ENCODE data around the gene CELF1.

CELF1 gene

DNA sequence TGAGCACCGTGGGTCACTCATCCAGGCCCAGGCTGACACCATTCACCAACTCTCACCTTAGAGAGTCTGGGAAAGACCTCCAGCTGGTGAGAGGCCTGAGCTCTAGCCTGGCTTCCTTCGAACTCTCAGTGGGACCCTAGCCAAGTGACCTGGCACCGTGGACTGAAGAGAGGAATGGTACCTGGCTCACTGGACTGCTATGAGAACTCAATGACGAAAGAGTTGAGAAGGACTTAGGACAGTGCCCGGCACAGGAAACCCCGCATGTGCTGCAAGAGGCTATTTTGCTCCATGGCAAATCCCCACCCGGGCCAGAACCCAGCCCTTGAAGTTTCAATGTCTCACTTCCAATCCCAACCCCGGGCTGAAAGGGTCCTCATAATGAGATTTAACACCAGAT, 103.4 kb downstream of the CELF1 start:
- no peak for DNase-seq (ENCODE audit: low read depth in 2 of 3, low spot score in 1 of 3)

DNA sequence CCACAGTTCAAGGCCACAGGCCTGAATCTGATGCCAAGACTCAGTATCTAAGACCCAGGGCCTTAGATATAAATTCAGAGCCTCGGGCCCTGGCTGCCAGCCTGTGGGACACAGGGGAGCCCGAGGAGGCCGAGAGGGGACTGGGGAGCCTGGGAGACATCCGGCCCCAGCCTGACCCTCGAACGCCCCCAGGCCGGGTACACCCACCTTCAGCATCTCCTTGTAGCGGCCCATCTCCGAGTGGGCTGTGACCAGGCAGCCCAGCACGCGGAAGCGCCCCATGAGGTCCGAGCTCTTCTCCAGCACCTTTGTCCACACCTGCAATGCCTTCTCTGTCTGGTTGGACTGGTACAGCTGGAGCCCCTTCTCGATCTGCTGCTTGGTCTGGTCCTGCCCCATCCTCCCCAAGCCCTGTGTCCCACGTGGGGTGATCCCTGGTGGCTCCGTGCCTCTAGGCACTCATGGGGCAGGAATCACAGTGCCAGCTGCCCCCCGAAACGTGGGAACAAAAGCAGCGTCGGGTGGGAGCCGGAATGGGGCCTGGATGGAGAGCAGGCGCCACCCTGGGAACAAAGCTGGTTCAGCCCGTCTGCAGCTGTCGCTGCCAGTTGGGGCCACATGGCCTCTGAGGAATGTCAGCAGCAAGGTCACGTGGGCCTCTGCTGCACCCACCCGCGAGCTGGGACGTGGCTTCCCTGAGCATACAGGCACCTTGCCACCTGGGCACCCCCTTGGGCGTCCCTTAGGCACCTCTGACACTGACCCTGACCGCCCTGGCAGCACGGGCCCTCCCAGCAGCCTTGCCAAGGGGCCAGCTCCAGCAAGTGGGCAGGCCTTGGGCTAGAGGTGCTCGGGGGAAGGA, 104.1 kb downstream of the CELF1 start, which contains the start of gene RAPSN:
Gene RAPSN, minus strand, starts transcription at position 571 of the 862 bp plus-strand sequence. Its CDS starts 172 bp downstream, at position 399.
- DNase-seq (ENCODE audit: low read depth in 2 of 3, low spot score in 1 of 3): no peak

DNA sequence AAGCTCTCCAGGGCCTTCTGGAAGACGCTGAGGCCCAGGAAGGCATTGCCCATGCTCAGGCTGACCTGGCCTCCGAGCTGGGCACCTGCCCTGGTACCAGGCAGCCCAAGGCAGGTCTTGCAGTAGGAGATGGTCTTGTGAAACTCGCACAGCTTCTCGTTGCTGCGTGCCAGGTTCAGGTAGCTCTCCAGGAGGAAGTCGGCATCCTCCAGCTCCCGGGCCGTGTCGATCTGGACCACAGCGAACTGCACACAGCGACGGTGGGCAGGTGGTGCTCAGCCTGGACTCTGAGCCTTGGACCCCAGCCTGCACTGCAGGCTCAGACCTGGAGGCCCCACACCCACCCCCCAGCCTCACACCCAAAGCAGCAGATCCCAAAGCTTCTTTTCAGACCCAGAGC, 105.0 kb downstream of the CELF1 start:
- no peak for DNase-seq (ENCODE audit: low read depth in 2 of 3, low spot score in 1 of 3)

DNA sequence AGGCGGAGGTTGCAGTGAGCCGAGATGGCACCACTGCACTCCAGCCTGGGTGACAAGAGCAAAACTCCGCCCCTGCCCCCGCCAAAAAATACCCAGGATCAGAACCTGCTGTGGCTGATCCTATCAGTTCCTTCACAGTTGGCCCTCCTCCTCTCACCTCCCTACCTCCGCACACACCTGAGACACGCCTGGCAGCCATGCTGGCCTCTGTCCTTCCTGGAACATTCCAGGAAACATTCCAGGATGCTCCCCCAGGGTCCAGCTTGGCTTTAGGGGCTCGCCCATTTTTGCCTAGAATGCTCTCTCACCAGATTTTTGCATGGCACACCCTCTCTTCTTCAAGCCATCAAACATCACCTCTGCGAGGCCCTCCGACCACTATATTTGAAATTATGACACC, 106.1 kb downstream of the CELF1 start:
- DNase-seq (ENCODE audit: low read depth in 2 of 3, low spot score in 1 of 3): no peak

DNA sequence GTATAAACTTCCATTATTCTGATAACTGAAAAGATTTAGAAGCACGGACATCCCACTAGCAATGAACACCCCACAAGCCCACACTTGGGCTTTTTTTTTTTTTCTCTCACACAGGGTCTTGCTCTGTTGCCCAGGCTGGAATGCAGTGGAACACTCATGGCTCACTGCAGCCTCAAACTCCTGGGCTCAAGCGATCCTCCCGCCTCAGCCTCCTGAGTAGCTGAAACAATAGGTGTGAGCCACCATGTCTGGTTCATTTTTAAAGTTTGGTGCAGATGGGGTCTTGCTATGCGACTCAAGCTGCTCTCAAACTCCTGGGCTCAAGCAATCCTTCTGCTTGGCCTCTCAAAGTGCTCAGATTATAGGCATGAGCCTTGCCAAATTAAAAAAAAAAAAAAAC, 107.1 kb downstream of the CELF1 start:
- no peak for DNase-seq (ENCODE audit: low read depth in 2 of 3, low spot score in 1 of 3)

DNA sequence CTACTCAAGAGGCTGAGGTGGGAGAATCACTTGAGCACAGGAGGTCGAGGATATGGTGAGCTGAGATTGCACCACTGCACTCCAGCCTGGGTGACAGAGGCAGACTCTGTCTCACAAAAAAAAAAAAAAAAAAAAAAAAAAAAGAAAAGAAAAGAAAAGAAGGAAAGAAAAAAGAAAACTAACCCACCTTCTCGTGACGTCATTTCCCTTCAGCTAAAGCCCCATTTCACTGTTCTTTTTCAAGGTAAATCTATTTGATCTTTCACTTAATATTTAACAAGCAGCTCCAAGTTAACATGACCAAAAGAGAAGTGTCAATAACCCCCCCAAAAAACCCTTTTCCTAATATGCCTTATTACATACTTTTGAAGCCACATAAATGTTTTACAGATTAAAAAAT, 109.1 kb downstream of the CELF1 start:
- no peak for DNase-seq (ENCODE audit: low read depth in 2 of 3, low spot score in 1 of 3)

DNA sequence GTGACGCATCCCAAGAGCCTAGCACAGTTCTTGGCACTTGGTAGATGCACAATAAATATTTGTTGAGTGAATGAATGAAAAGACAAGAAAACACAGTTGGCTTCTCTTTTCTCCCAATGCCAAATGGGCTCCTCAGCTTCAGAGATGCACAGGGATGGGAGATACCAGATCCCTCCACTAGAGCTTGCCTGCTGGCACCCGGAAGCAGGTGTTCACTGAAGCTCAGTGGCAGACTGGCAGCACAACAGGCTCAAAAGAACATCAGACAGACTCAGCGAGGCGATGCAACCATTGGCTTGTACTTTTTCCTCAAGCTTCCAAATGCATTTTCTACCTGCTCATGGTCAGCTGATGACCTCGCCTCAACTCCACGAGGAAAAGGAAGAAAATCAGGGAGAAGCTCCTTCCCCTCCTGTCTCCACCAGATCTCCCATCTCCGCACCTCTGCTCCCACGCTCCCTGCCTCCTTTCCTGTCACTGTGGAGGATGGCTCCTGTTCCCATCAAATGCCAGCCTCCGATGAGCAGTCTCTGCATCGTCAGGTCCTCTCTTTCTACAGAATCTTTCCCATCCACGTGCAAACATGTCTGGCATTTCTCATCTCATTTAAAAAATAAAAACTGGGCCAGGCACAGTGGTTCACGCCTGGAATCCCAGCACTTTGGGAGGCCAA, 109.8 kb downstream of the CELF1 start:
- DNase-seq (ENCODE audit: low read depth in 2 of 3, low spot score in 1 of 3): no peak

DNA sequence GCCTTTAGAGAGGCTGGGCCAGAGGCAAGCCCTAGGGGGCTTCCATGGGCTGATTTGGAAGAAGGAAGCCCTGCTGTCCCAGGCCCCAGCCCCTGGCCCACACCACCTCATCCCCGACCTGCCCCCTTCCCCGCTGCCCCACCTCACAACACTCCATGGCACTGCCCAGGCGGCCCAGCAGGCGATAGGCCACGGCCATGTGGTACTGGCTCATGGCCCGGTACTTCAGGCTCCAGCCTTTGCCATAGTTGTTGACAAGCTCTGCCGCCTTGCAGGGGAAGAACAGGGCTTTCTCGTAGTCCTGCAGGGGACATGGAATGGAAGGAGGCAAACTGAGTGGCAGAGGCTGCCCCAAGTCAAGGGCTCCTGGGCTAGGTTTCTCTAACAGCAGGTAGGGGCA, 110.4 kb downstream of the CELF1 start:
- no peak for DNase-seq (ENCODE audit: low read depth in 2 of 3, low spot score in 1 of 3)

DNA sequence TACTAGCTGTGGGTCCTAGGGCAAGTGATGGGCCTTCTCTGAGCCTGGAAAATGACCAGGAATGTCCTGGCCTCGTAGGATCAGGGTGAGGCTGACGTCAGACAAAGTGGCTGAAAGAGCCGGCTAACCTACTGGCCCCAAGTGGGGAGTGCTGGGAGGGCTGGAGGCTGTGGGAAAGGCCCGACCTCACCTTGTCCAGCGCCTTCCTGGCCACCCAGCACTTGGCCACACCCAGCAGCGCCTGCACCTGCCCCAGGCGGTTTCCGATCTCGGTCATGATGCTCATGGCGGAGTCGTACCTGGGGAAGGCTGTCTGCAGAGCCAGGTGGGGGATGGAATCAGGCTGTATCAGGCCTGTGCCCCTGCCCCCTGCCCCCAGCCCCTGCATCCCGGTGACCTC, 111.5 kb downstream of the CELF1 start:
- DNase-seq (ENCODE audit: low read depth in 2 of 3, low spot score in 1 of 3): no peak

DNA sequence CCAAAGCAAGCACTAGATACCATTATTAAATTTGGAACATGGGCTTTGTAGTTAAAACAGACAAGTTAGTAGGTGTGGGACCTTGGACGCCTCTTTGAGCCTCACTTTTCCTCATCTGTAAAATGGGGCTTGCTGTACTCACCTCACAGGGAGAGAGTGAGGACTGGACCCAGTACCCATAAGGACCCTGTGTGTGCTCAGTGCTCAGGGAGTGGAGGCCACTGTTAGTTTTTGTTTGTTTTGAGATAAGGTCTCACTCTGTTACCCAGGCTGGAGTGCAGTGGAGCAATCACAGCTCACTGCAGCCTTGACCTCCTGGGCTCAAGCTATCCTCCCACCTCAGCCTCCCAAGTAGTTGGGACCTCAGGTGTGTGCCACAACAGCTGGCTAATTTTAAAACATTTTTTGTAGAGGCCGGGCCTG, 112.9 kb downstream of the CELF1 start:
- DNase-seq (ENCODE audit: low read depth in 2 of 3, low spot score in 1 of 3): no peak

DNA sequence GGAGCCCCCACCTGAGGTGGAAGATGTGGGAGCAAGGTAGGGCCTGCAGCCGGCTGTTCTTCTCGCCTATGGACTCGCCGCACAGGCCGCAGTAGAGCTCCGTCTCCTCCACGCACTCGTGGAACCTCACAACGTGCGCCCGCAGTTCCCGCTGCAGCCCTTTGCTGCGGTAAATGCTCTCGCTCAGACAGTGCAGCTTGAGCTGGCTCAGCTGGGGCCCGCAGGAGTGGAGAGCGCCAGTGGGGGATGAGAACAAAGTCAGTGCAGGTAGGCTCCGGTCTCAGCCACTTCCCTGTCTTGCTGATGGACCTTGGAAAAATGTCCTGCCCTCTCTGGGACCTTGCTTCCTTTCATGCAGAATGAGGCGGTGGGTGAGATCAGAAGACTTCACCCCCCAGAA, 114.2 kb downstream of the CELF1 start:
- DNase-seq (ENCODE audit: low read depth in 2 of 3, low spot score in 1 of 3): no peak

DNA sequence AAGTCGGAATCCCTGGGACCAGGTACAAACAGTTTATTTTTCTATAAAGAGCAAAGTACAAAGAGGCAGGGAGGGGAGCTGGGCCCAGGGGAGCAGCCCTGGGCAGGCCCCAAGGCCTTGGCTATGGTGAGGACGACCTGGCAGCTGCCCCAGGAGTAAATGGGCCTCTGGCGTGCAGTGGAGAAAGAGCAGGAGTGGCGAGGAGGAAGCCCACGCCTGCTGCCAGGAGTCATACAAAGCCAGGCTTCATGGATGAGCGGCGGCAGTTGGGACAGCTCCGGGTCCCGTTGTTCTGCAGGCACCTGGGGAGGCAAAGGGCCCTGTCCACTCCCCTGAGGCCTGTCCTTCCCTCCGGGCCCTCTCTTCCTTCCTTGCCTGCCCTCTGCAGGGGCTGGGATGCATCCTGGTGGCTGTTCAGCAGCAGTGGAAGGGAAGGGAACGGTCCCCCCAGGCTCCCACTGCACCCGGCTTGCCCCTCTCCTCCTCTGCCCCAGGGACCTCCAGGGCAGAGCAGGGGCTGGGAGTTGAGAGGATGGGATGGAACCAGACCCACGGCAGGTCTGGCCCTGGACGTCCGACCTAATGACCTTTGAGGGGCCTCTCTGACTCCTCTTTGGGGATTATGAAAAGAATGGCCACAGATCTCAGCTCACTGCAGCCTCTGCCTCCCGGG, 115.0 kb downstream of the CELF1 start:
- DNase-seq (ENCODE audit: low read depth in 2 of 3, low spot score in 1 of 3): no peak

DNA sequence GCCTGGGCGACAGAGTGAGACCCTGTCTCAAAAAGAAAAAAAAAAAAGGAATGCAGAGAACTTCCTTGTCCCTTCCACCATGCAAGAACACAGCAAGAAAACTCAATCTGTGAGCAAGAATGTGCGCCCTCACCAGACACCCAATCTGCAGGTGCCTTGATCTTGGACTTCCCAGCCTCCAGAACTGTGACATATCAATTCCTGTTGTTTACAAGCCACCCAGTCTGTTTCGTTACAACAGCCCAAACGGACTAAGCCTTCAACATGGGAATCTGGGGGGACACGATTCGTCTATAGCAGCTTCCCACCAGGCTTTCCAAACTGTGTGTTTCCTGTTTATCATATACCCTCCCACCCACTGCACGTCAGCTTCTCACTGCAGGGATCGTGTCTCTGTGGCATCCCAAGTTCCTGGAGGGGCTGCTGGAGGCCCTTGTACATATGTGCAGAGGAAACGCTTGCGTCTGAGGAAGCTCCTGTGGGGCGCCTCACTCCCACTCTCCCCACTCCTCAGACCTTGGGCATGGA, 115.7 kb downstream of the CELF1 start:
- no peak for DNase-seq (ENCODE audit: low read depth in 2 of 3, low spot score in 1 of 3)

DNA sequence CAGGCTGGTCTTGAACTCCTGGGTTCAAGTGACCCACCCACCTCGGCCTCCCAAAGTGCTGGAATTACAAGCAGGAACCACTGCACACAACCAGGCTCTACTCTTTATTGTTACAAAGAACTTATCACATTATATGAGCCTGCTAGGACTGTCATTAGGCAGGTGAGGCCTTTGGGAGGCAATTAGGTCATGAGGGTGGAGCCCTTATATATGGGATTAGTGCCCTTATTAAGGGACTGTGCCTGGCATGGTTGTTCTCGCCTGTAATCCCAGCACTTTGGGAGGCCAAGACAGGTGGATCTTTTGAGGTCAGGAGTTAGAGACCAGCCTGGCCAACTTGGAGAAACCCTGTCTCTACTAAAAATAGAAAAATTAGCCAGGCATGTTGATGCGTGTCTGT, 116.2 kb downstream of the CELF1 start:
- DNase-seq (ENCODE audit: low read depth in 2 of 3, low spot score in 1 of 3): no peak

DNA sequence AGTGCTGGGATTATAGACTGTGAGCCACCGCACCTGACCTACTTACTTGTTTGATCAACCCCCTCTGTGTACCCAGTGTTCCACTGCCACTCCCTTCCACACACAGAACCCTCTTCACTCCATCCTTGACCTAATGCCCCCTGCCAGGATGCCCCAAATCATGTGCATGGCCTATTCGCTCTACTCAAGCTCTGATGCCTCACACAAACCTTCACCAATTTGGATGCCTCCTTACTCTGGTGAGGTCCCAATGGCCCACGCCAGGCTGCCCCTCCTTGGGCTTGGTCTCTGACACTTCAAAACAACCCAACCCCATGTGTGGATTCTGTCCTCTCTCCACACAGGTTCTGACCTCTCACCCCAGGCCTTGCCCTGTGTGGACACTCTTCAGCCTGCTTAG, 117.2 kb downstream of the CELF1 start:
- DNase-seq (ENCODE audit: low read depth in 2 of 3, low spot score in 1 of 3): no peak

DNA sequence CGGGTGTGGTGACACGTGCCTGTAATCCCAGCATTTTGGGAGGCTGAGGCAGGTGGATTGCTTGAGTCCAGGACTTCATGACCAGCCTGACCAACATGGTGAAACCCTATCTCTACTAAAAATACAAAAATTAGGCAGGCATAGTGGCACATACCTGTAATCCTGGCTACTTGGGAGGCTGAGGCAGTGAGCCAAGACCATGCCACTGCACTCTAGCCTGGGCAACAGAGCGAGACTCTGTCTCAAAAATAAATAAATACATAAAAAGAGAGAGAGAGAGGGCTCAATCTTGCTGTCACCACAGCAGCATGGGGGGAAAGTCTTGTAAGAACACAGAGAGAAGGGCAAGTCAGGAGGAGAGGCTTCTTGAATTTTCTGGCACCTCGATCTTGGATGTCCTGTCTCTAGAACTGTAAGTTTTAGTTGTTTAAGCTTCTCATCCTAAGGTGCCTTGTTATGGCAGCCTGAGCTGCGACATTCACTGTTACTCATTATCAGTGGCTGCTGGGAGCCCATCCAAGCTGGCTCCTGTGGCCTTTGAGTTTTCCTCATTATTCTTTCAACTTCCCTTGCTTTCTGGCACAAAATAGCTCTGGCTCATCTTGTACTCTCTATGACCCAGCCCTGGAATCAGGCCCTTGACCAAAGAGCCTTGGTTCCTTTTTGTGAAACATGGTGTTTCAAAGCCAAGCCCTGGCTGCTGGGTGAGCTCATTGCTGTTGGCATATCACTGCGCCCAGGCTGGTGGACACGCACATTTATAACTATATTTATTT, 118.7 kb downstream of the CELF1 start:
- no peak for DNase-seq (ENCODE audit: low read depth in 2 of 3, low spot score in 1 of 3)

DNA sequence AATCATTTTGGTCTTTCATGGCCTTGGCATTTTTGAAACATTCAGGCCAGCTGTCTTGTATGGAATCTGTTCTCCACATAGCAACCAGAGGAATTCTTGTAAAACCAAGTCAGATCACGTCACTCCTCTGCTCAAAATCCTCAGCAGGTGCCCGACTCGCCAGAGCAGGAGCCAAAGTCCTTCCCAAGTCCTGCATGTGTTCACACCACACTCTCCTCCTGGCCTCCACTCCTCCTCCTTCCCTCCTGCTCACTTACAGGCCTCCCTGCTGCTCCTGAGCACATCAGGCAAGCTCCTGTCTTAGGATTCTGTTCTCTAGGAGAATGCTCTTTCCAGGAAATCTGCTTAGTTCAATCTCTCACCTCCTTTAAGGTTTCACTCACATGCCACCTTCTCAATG, 119.8 kb downstream of the CELF1 start:
- no peak for DNase-seq (ENCODE audit: low read depth in 2 of 3, low spot score in 1 of 3)

DNA sequence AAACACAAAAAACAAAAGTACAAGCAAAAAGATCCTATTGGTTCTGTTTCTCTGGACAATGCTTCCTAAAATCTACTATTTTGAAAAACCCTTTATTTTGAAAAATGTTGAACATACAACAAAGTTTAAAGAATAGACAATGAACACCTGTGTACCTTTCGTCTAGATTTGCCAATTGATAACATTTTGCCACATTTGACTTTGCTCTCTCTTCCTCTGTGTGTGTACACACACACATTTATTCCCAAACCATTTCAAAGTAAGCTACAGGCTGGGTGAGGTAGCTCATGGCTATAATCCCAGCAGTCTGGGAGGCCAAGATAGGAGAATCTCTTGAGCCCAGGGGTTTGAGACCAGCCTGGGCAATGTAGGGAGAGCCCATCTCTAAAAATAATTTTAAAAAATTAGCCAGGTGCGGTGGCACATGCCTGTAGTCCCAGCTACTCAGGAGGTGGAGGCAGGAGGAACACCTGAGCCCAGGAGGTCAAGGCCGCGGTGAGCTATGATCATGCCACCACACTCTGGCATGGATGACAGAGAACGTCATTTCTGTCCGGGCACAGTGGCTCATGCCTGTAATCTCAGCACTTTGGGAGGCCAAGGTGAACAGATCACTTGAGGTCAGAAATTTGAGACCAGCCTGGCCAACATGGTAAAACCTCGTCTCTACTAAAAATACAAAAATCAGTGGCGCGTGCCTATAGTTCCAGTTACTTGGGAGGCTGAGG, 121.4 kb downstream of the CELF1 start:
- no peak for DNase-seq (ENCODE audit: low read depth in 2 of 3, low spot score in 1 of 3)

DNA sequence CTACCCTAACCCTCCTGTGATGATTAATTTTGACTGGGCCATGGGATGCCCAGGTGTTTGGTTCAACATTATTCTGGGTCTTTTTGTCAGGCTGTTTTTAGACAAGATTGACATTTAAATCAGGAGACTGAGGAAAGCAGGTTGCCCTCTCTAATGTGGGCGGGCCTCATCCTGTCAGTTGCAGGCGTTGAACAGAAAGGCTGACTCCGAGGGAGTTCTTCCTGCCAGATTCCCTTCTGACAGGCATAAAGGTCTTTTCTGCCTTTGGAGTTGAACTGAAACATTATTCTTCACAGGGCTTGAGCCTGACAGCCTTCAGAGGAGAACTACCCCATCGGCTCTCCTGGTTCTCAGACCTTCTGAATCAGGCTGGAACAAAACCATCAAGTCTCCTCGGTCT, 122.4 kb downstream of the CELF1 start:
- DNase-seq (ENCODE audit: low read depth in 2 of 3, low spot score in 1 of 3): no peak

All from stimulated activated CD4-positive, alpha-beta T cell treated with anti-CD3 and anti-CD28 coated beads, Interleukin-12 subunit alpha, Interleukin-12 subunit beta, amount 100 ng/mL, for 48 hours (primary cell).